SK-N-MC (cell line): Measurements from ENCODE around the gene HPN.

Source experiments
- DNase-seq: peaks from one replicate; pipeline ENCODE4 v3.0.0-alpha.2; 2011; ENCODE audit warnings: low read depth, low spot score
- H3K27ac ChIP-seq: fragments of 200-600 bp; sonication (generic); 2 replicates; pipeline ENCODE4 v1.5.1; 2016; ENCODE audit warnings: mixed run types
- H3K36me3 ChIP-seq: fragments of 200-600 bp; sonication (generic); 2 replicates; pipeline ENCODE4 v1.6.1; 2017; ENCODE audit warnings: antibody characterized with exemption, low read length, mixed read lengths; ENCODE audit not compliant: insufficient read depth
- H3K4me3 ChIP-seq: fragments of 200-600 bp; sonication (generic); 2 replicates; pipeline ENCODE4 v1.5.1; 2016
- H3K9ac ChIP-seq: fragments of 200-600 bp; sonication (generic); 2 replicates; pipeline ENCODE4 v1.8.0; 2017; ENCODE audit warnings: mixed run types, mixed read lengths; ENCODE audit not compliant: insufficient read length
- H3K9me3 ChIP-seq: fragments of 200-600 bp; sonication (generic); 2 replicates; pipeline ENCODE4 v1.6.1; 2017; ENCODE audit warnings: low read depth, mild to moderate bottlenecking, antibody characterized with exemption, low read length, moderate library complexity, mixed read lengths
- EZH2 ChIP-seq: fragments of 200-600 bp; sonication (generic); IDR thresholded peaks from one replicate; pipeline ENCODE4 v1.6.1; 2017; ENCODE audit warnings: antibody characterized with exemption
- FOXP2 ChIP-seq: optimal IDR thresholded peaks from 2 replicates; pipeline ENCODE3; 2011; ENCODE audit warnings: mild to moderate bottlenecking, moderate library complexity; ENCODE audit not compliant: insufficient read depth; ENCODE audit errors: extremely low read length, control extremely low read depth
- POLR2AphosphoS5 ChIP-seq: IDR thresholded peaks from 2 replicates; pipeline ENCODE4 v1.6.1; 2012; ENCODE audit warnings: mild to moderate bottlenecking, low read depth, low read length, borderline replicate concordance

The HPN gene

DNA sequence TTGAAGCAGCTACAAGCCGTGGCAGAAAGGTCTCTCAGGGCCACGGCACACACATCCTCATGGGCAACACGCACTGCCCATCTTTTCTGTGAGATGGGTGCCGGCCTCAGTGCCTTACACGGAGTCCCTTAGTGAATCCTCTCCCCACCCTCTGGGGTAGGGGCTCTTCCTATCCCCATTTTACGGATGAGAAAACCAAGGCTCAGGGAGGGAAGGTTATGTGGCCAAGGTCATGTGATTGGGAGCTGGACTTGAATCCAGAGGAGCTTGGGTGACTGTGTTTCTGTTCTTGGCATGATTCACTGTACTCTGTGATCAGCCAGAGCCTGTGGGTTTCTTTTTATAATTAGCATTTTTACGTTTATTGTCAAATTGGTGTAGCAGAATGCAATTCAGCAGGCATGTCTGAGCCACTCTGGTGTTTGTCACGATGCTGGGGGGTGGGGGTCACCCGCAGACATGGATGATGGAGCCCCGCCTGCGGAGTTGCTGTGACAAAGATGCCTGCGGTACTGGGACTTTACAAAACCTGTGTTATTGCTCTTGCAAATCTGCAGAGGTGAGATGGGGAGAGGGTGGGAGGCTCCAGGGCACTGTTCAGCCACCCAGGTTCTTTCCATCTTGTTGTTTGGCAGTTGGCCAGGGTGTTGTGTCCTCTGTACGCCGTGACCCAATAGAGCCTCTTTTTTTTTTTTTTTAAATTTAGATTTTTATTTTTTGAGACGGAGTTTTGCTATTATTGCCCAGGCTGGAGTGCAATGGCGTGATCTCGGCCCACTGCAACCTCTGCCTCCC lies 6.7 kb upstream of the HPN start:
- no peak for TF ChIP-seq FOXP2
- TF ChIP-seq POLR2AphosphoS5 = no peak
- TF ChIP-seq EZH2 = no peak
- no peak overlapping the region for H3K4me3 ChIP-seq
- no peak overlapping the region for H3K9ac ChIP-seq
- no peak overlapping the region for H3K27ac ChIP-seq
- H3K9me3 ChIP-seq = no peaks in the 10 kb centered on the region
- no peaks in the 10 kb centered on the region for H3K36me3 ChIP-seq
- no peak for DNase-seq

DNA sequence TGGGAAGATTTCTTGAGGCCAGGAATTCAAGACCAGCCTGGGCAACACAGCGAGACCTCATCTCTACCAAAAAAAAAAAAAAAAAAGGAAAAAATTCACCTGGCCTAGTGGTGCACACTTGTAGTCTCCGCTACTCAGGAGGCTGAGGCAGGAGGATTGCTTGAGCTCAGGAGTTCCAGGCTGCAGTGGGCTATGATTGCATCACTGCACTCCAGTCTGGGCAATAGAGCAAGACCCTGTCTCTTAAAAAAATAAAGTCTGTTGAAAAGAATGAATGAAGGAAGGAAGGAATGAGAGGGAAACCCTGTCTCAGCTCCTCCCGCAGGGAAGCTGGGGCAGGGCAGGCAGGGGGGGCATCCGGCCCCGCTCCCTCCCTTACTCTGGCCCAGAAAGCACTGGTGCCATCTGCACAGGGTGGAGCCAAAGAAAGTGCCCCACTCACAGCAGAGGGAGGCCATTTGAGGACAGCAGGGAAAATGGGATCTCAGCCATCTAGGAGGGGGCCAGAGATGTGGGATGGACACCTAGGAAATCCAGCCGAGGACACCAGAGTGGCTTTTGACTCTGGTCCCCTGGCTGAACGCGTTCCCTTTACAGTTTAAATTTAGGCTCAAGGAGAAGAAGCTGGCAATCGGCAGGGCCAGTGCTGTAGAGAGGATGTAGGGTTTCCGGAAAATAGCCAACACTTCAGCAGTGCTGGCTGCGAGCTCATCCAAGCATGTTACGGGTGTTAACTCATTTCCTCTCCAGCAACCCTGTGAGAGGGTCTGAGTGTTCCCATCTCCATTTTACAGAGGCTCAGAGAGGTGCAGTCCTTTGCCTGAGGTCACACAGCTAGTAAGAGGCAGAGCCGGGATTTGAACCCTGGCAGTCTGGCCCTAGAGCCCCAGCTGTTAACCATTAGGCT lies 3.6 kb upstream of the HPN start:
- Histone ChIP-seq H3K9me3 (no peaks in the 10 kb centered on the region), H3K36me3 (no peaks in the 10 kb centered on the region), H3K4me3 (no peak overlapping the region), H3K9ac (no peak overlapping the region), H3K27ac (no peak overlapping the region)
- TF ChIP-seq EZH2 (no peak), POLR2AphosphoS5 (no peak), FOXP2 (no peak)
- no peak for DNase-seq

DNA sequence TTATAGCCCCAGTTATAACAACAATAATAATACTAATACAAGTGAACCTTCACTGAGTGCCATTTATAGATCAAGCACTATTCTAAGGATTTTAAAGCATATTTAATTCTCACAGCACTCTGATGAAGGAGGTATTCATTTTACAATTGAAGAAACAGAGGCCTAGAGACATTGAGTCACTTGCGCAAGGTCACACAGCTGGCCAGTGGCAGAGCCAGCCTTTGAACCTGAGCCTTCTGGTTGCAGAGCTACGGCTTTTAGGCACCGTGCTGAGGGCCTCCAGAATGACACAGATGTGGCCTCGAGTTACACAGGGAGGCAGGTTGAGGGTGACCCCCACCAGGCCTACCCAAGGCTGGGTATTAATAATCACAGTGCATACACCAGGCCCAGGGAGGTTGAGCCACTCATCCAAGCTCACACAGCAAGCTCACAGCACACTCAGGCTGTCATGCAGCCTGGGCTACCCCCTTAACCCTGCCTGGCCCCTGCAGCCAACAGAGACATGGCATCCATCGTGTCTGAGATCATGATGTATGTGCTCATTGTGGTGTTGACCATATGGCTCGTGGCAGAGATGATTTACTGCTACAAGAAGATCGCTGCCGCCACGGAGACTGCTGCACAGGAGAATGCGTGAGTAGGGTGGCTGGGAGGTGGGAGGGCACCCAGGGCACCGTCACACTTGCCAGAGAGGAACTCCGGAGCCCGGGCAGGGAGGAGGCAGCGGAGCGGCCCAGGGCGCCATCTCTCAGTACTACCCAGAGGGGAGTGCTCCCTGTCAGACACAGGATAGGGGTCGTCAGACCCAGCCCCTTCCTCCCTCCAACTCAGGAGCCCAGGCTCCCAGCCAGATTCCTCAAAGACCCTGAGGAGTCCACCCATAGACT lies 2.7 kb upstream of the HPN start:
- TF ChIP-seq POLR2AphosphoS5 = no peak
- no peak for TF ChIP-seq FOXP2
- no peak for TF ChIP-seq EZH2
- Histone ChIP-seq H3K36me3 (no peaks in the 10 kb centered on the region), H3K9ac (no peak overlapping the region), H3K9me3 (no peaks in the 10 kb centered on the region), H3K27ac (no peak overlapping the region), H3K4me3 (no peak overlapping the region)
- DNase-seq = no peak

DNA sequence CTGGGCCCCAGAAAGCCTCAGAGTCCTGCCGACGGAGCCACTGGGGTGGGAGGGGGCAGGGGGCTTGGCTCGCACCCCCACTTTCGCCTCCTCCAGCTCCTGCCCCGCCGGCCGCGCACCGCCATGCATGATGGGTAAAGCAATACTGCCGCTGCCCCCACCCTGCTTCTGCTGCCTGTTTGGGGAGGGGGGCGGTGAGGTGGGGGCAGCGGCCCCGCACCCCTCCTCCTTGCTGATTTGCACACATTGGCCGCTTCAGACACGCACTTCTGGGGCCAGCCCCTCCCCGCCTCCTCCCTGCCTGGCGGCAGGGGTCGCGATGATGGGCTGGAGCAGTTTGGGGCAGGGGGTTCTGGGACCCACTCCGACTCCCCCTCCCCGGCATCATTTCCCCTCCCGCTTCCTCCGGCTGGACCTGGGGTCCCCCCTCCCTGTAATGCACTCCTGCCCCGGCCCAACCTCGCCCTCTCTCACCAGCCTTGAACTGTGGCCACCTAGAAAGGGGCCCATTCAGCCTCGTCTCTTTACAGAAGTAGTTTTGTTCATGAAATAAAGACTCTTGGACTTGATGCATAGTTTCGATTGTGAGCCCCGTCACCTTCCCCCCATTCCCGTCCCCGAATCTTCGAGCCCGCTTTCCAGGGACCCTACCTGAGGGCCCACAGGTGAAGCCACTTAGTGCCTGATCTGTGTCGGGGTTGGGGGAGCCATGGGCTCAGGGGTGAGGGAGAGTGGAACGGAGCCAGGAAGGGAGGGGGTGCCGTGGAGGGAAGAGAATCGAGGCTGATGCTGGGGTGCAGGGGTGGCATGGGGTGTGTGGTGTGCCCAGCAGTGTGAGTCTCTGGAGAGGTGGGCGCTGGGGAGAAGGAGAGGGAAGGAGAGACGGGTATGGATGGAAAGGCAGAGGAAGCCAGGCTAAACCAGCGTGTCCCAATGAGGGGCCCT lies 1.4 kb upstream of the HPN start:
- Histone ChIP-seq H3K9me3 (no peaks in the 10 kb centered on the region), H3K9ac (no peak overlapping the region), H3K4me3 (no peak overlapping the region), H3K27ac (no peak overlapping the region), H3K36me3 (no peaks in the 10 kb centered on the region)
- no peak for DNase-seq
- no peak for TF ChIP-seq FOXP2
- no peak for TF ChIP-seq EZH2
- TF ChIP-seq POLR2AphosphoS5 = no peak

DNA sequence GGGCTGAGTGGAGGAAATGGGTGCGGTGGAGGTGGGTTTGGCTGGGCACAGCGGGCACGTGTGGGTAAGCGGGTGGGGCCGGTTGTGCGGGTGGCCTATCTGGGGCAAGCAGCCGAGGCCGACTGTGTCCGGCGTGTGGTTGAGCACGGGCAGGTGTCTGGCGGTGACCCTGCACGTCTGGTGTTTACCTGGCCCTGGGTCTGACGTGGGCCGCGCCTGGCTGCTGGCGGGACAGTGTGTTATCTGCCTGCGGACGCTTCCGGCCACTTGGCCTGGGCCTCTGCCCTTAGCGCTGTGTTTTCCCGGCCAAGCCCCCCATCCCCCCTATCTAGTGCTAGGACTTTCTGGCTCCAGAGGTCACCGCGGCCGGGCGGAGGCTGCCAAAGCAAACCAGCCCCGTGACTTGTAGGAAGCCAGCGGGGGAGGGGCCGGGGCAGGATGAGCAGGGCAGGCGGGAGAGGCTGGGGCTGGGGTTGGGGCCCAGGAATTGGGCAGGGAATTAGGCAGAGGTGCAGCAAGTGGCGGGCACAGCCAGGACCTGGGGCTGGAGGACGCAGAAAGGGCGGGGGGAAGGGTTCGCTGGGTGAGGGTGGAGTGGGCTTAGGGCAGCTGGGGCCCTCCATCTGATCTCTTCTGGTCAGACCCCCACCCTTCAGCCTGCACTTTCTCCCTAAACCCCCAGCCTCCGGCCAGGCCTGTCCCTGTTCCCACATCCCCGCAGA lies 534 bp upstream of the HPN start:
- Histone ChIP-seq H3K27ac (no peak overlapping the region), H3K9me3 (no peaks in the 10 kb centered on the region), H3K9ac (no peak overlapping the region), H3K4me3 (no peak overlapping the region), H3K36me3 (no peaks in the 10 kb centered on the region)
- no peak for DNase-seq
- TF ChIP-seq POLR2AphosphoS5 (no peak), EZH2 (no peak), FOXP2 (no peak)

DNA sequence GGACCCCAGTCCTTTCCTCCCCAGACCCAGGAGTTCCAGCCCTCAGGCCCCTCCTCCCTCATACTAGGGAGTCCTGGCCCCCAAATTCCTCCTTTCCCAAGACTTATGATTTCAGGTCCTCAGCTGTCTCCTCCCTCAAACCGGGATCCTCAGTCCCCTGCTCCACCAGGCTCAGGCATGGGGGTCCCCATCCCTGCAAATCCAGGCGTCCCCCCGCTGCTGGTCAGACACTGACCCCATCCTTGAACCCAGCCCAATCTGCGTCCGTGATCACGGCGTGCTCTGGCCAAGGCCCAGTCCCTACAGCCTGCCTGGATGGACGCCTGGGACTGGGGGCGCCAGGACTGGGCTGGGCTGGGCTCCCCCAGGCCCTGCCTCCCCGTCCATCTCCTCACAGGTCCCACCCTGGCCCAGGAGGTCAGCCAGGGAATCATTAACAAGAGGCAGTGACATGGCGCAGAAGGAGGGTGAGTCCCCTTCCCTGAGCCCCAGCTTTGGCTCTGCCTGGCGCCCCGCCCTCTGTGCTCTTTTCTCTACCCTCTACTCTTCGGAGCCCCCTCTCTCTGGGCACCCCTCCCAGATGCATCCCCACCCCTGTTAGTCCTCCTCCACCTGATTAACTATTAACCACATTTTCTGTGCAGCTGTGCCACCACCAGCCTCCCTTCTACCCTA lies 672 bp downstream of the HPN start:
- no peaks in the 10 kb centered on the region for H3K9me3 ChIP-seq
- DNase-seq = no peak
- no peak for TF ChIP-seq EZH2
- TF ChIP-seq POLR2AphosphoS5 = no peak
- TF ChIP-seq FOXP2 = no peak
- H3K27ac ChIP-seq = no peak overlapping the region
- H3K9ac ChIP-seq = no peak overlapping the region
- H3K4me3 ChIP-seq = no peak overlapping the region
- H3K36me3 ChIP-seq = no peaks in the 10 kb centered on the region
